ENCODE results near the gene IL19. TPM values are rescaled to one million over a fixed set of nuclear protein-coding genes. Genes with fewer than 3 reads are reported as not detected.

Gene IL19
- total and polyA plus RNA-seq, 9 of the 15 experiments (the other 6 are each of a cell fraction or from before 2014, with no cell fraction given), result not detected

- TF ChIP-seq CREB3 (tag; conservative IDR thresholded peaks at IDR 0.05; ENCODE audit: low read depth) (peak; percentile 78), THRA (IDR thresholded peaks at IDR 0.05) (no peak), ZNF232 (CRISPR knock-in tag; IDR thresholded peaks at IDR 0.05) (no peak), SIN3B (IDR thresholded peaks at IDR 0.05; ENCODE audit: low read depth) (no peak), NR4A1 (CRISPR knock-in tag; IDR thresholded peaks at IDR 0.05) (no peak), NR4A1 (tag; IDR thresholded peaks at IDR 0.05) (peak; percentile 72; the same call in 1 of the 2 replicates), ZBTB26 (CRISPR knock-in tag; IDR thresholded peaks at IDR 0.05) (no peak), NEUROD1 (IDR thresholded peaks at IDR 0.05; ENCODE audit: borderline replicate concordance, low read depth, low read length, partially characterized antibody) (peak; percentile 65), NONO (IDR thresholded peaks at IDR 0.05; ENCODE audit: low read depth in 2 of 2, low read length in 1 of 2) (peak in 1 of 2 experiments; percentile 81; a peak in 1 of 4 replicates), PML (IDR thresholded peaks at IDR 0.05; ENCODE audit: low read length) (peak; percentile 97), MEF2A (IDR thresholded peaks at IDR 0.05; ENCODE audit: control insufficient read depth, low read depth, low read length) (0 out of 2 replicates have a peak, but pooled peaks have one; percentile 50), TFAP4 (CRISPR knock-in tag; IDR thresholded peaks at IDR 0.05; ENCODE audit: borderline replicate concordance) (peak; percentile 86), RAD21 (CRISPR knock-in tag; conservative IDR thresholded peaks at IDR 0.05 in 1 of 2, IDR thresholded peaks at IDR 0.05 in 1 of 2) (0 out of 4 replicates have a peak, but pooled peaks of 1 of the 2 experiments have one; percentile 9), MBD1 (CRISPR knock-in tag; IDR thresholded peaks at IDR 0.05) (no peak), NELFE (IDR thresholded peaks at IDR 0.05; ENCODE audit: insufficient read depth, insufficient read length) (no peak), MCM3 (IDR thresholded peaks at IDR 0.05) (no peak), PKNOX1 (IDR thresholded peaks at IDR 0.05) (peak; percentile 77), ZNF23 (CRISPR knock-in tag; IDR thresholded peaks at IDR 0.05) (no peak), NFXL1 (CRISPR knock-in tag; IDR thresholded peaks at IDR 0.05) (no peak), SMAD4 (CRISPR knock-in tag; conservative IDR thresholded peaks at IDR 0.05) (peak; percentile 97), MXI1 (IDR thresholded peaks at IDR 0.05; ENCODE audit: low read depth, low read length) (peak; percentile 72; the same call in 1 of the 2 replicates), L3MBTL2 (IDR thresholded peaks at IDR 0.05) (peak; percentile 50; the same call in 1 of the 2 replicates)
Observed at GRCh38 chr1:206847337-206847834, 76.8 kb downstream of the IL19 start (continued).

Data from K562 (cell line).